ENCODE results near the gene LRCOL1. TPM values are rescaled to one million over a fixed set of nuclear protein-coding genes. Genes with fewer than 3 reads are reported as not detected.

LRCOL1 gene
- total RNA-seq, 2 donors from 2014 or later, result not detected

GRCh38 chr12:132617822-132618682 is 7.7 kb upstream of the LRCOL1 start:
- peaks cover 72% of the 10 kb centered on the region for H3K27me3 Mint-ChIP-seq (ENCODE audit: insufficient read depth)
- TF ChIP-seq CTCF (conservative IDR thresholded peaks at IDR 0.05), result no peak
- no peak overlapping the region for H3K27ac Mint-ChIP-seq
- Histone ChIP-seq H3K9ac (ENCODE audit: extremely low read depth, low read length, poor library complexity, severe bottlenecking) (no peak overlapping the region), H3K36me3 (ENCODE audit: control insufficient read depth, insufficient read depth, low read length) (no peaks in the 10 kb centered on the region), H3K27ac (ENCODE audit: low read depth, low read length) (no peak overlapping the region), H3K9me3 (ENCODE audit: control insufficient read depth, low read length) (peaks cover 26% of the 10 kb centered on the region), H3K4me1 (ENCODE audit: control insufficient read depth, insufficient read depth, low read length) (no peaks in the 10 kb centered on the region), H3K4me3 (ENCODE audit: low read length) (no peak overlapping the region), H3K27me3 (ENCODE audit: control insufficient read depth, insufficient read depth, low read length, poor library complexity, severe bottlenecking) (peaks cover 70% of the 10 kb centered on the region)
- peaks cover 2% of the 10 kb centered on the region for H3K36me3 Mint-ChIP-seq (ENCODE audit: low read depth)
- H3K4me1 Mint-ChIP-seq, result no peaks in the 10 kb centered on the region
- H3K4me3 Mint-ChIP-seq, result peak overlapping the region; percentile 42
- peaks cover 31% of the 10 kb centered on the region for H3K9me3 Mint-ChIP-seq
- WGBS, 2 experiments (ENCODE audit: insufficient coverage in 1 of 2, insufficient read length in 1 of 2), result 7 to 10% methylated on average over 20 to 49 of the region's 51 CpGs
- DNase-seq, result peak; percentile 86

- peaks cover 2% of the 10 kb centered on the region for H3K36me3 Mint-ChIP-seq (ENCODE audit: low read depth)
- Histone ChIP-seq H3K4me1 (ENCODE audit: control insufficient read depth, insufficient read depth, low read length) (no peaks in the 10 kb centered on the region), H3K27ac (ENCODE audit: low read depth, low read length) (no peak overlapping the region), H3K9ac (ENCODE audit: extremely low read depth, low read length, poor library complexity, severe bottlenecking) (no peak overlapping the region), H3K4me3 (ENCODE audit: low read length) (no peak overlapping the region), H3K27me3 (ENCODE audit: control insufficient read depth, insufficient read depth, low read length, poor library complexity, severe bottlenecking) (peaks cover 78% of the 10 kb centered on the region), H3K36me3 (ENCODE audit: control insufficient read depth, insufficient read depth, low read length) (no peaks in the 10 kb centered on the region), H3K9me3 (ENCODE audit: control insufficient read depth, low read length) (peaks cover 26% of the 10 kb centered on the region)
- H3K9me3 Mint-ChIP-seq, result peaks cover 31% of the 10 kb centered on the region
- no peaks in the 10 kb centered on the region for H3K4me1 Mint-ChIP-seq
- 92 to 93% methylated on average over 4 of the region's 4 CpGs for WGBS, 2 experiments (ENCODE audit: insufficient coverage in 1 of 2, insufficient read length in 1 of 2)
- peak overlapping the region; percentile 42 for H3K4me3 Mint-ChIP-seq
- peaks cover 79% of the 10 kb centered on the region for H3K27me3 Mint-ChIP-seq (ENCODE audit: insufficient read depth)
- no peak for DNase-seq
- H3K27ac Mint-ChIP-seq, result no peak overlapping the region
- no peak for TF ChIP-seq CTCF (conservative IDR thresholded peaks at IDR 0.05)
These were observed 6.8 kb upstream of the LRCOL1 start for GRCh38 chr12:132617135-132617701.

- Mint-ChIP-seq H3K9me3 (peaks cover 43% of the 10 kb centered on the region), H3K4me3 (no peak overlapping the region), H3K4me1 (no peaks in the 10 kb centered on the region), H3K36me3 (ENCODE audit: low read depth) (peaks cover 2% of the 10 kb centered on the region), H3K27ac (no peak overlapping the region), H3K27me3 (ENCODE audit: insufficient read depth) (peaks cover 88% of the 10 kb centered on the region)
- Histone ChIP-seq H3K36me3 (ENCODE audit: control insufficient read depth, insufficient read depth, low read length) (no peaks in the 10 kb centered on the region), H3K27ac (ENCODE audit: low read depth, low read length) (no peak overlapping the region), H3K27me3 (ENCODE audit: control insufficient read depth, insufficient read depth, low read length, poor library complexity, severe bottlenecking) (peaks cover 89% of the 10 kb centered on the region), H3K9ac (ENCODE audit: extremely low read depth, low read length, poor library complexity, severe bottlenecking) (no peak overlapping the region), H3K4me3 (ENCODE audit: low read length) (no peak overlapping the region), H3K9me3 (ENCODE audit: control insufficient read depth, low read length) (peaks cover 26% of the 10 kb centered on the region), H3K4me1 (ENCODE audit: control insufficient read depth, insufficient read depth, low read length) (no peaks in the 10 kb centered on the region)
- no peak for TF ChIP-seq CTCF (conservative IDR thresholded peaks at IDR 0.05)
- DNase-seq, result no peak
- WGBS, 2 experiments (ENCODE audit: insufficient coverage in 1 of 2, insufficient read length in 1 of 2), result 74 to 76% methylated on average over 12 to 16 of the region's 16 CpGs
These were observed 5.2 kb upstream of the LRCOL1 start for GRCh38 chr12:132615579-132616038.

Measured in endodermal cell (in vitro differentiated cells).